Psoas muscle (tissue), 8 donors: ENCODE measurements around the gene LATS2. TPM values are rescaled to one million over a fixed set of nuclear protein-coding genes. Genes with fewer than 3 reads are reported as not detected.

Experiments
- ATAC-seq, 4 donors: fragments of 200-7000 bp; cut with Tn5 transposase; one replicate each; pipeline ENCODE4 v1.9.1; 2020; ENCODE audit warnings: moderate library complexity in 3 of 4, mild to moderate bottlenecking in 2 of 4
- DNase-seq, 2 donors: peaks; one replicate each; pipeline ENCODE4 v3.0.0-alpha.2; 2020
- H3K27ac ChIP-seq: fragments of 200-600 bp; one replicate; pipeline ENCODE4 v1.8.0; 2022
- H3K27me3 ChIP-seq, 3 donors: fragments of 200-600 bp in 1 of 3; one replicate each; pipeline versions ENCODE4 v1.6.1 to v1.8.0; 2013 to 2022; ENCODE audit warnings: low read length in 2 of 3, mild to moderate bottlenecking in 2 of 3, moderate library complexity in 1 of 3; ENCODE audit not compliant: insufficient read depth in 3 of 3
- H3K36me3 ChIP-seq, 2 donors: fragments of 200-600 bp in 1 of 2; one replicate each; pipeline versions ENCODE4 v1.6.1 to v1.8.0; 2013 to 2022; ENCODE audit warnings: low read depth in 1 of 2, mild to moderate bottlenecking in 1 of 2, moderate library complexity in 1 of 2; ENCODE audit not compliant: insufficient read depth in 1 of 2
- H3K4me1 ChIP-seq: fragments of 200-600 bp; one replicate; pipeline ENCODE4 v1.8.0; 2022
- H3K4me3 ChIP-seq: fragments of 200-600 bp; one replicate; pipeline ENCODE4 v1.8.0; 2022; ENCODE audit warnings: mild to moderate bottlenecking
- H3K9me3 ChIP-seq: fragments of 200-600 bp; one replicate; pipeline ENCODE4 v1.8.0; 2022
- CTCF ChIP-seq: fragments of 200-600 bp; IDR thresholded peaks from one replicate; pipeline ENCODE4 v1.8.0; 2022; ENCODE audit warnings: antibody characterized with exemption
- WGBS, 3 donors: extraction: QIAGEN DNeasy Blood & Tissue Kit; methylation state at CpG; one replicate each; pipeline versions ENCODE4 v1.1.6 to v1.1.7; 2013; 5-methylcytosine and 5-hydroxymethylcytosine counted together
- intact Hi-C, 2 donors: fragments of 100-400 bp; cut with DNase I; formaldehyde crosslinking; loops; one replicate each; pipeline versions ENCODE4 v1.11.0 to v1.14.2; 2022
- polyA plus RNA-seq, 3 donors: library from polyadenylated mRNA; stranded (reverse); fragments of 200-250 nt; gene quantifications; one replicate each; pipeline ENCODE4 v1.2.3, GENCODE V29; 2013
- total RNA-seq, 4 donors: library from RNA; stranded (reverse); fragmentation: NEBNext Ultra II Directional in 2 of 4; extraction: Animal tissue kit (Norgen Biotek cat#: 25700) in 2 of 4; gene quantifications; one replicate each; pipeline versions ENCODE4 v1.2.1 to v1.2.4, GENCODE V29; 2021 to 2023
- donor health status: healthy with polysubstance abuse.
- donor health status: DM: no; HTN: no; CAD: no; lungs with moderate emphysema.
- donor health status: Bipolar disorder and iron deficiency.
- donor health status: healthy.
- donor health status: DM: yes; HTN: yes; CAD: no.
- donor health status: DM: no; HTN: no; CAD: no.
- donor health status: DM: no; HTN: no; CAD: no.
- donor health status: DM: yes; HTN: yes; CAD: no.

Gene LATS2
- total and polyA plus RNA-seq, 7 donors = 6.0 to 27.4 (median 23.7) TPM

- no peak for TF ChIP-seq CTCF
- Histone ChIP-seq H3K9me3 (no peaks in the 10 kb centered on the region), H3K4me1 (peaks cover 4% of the 10 kb centered on the region), H3K4me3 (no peak overlapping the region), H3K27me3 (no peaks in the 10 kb centered on the region), H3K27ac (no peak overlapping the region), H3K36me3 (peaks cover 5 to 74% of the 10 kb centered on the region in 2 donors)
- no peak for DNase-seq
- ATAC-seq = no peak
- intact Hi-C loops = no loop called here
- WGBS, 3 donors = 96 to 98% (median 97%) methylated on average over 70 to 87 of the region's 87 CpGs
These were observed 73.1 kb downstream of the LATS2 start for GRCh38 chr13:20988033-20988908.

GRCh38 chr13:20987599-20987998 lies 73.8 kb downstream of the LATS2 start:
- no peak for DNase-seq
- TF ChIP-seq CTCF = no peak
- no peak for ATAC-seq
- whole genome bisulfite sequencing, 3 donors = 71 to 81% (median 72%) methylated on average over 11 of the region's 11 CpGs
- Histone ChIP-seq H3K9me3 (no peaks in the 10 kb centered on the region), H3K36me3 (peaks cover 5 to 81% of the 10 kb centered on the region in 2 donors), H3K27me3 (no peaks in the 10 kb centered on the region), H3K4me1 (no peaks in the 10 kb centered on the region), H3K27ac (no peak overlapping the region), H3K4me3 (no peak overlapping the region)
- intact Hi-C loops = no loop called here

- DNase-seq (no peak), ATAC-seq (no peak)
- Histone ChIP-seq H3K4me3 (no peak overlapping the region), H3K4me1 (no peaks in the 10 kb centered on the region), H3K27ac (no peak overlapping the region), H3K9me3 (no peaks in the 10 kb centered on the region), H3K36me3 (peaks cover 13 to 92% of the 10 kb centered on the region in 2 donors), H3K27me3 (no peaks in the 10 kb centered on the region)
- TF ChIP-seq CTCF = no peak
- WGBS, 3 donors = 69 to 88% (median 78%) methylated on average over 2 of the region's 2 CpGs
- intact Hi-C loops = no loop called here
These were observed 76.5 kb downstream of the LATS2 start for GRCh38 chr13:20984879-20985278.

- H3K27me3 ChIP-seq = no peaks in the 10 kb centered on the region
- no peaks in the 10 kb centered on the region for H3K4me1 ChIP-seq
- DNase-seq (no peak), ATAC-seq (no peak)
- peaks cover 8 to 93% of the 10 kb centered on the region in 2 donors for H3K36me3 ChIP-seq
- no peak overlapping the region for H3K27ac ChIP-seq
- 93 to 95% (median 94%) methylated on average over 11 of the region's 11 CpGs for WGBS, 3 donors
- no peak overlapping the region for H3K4me3 ChIP-seq
- intact Hi-C loops = no loop called here
- no peak for TF ChIP-seq CTCF
- H3K9me3 ChIP-seq = no peaks in the 10 kb centered on the region
These were observed 78.0 kb downstream of the LATS2 start for GRCh38 chr13:20983386-20983785.
